Heart right ventricle (tissue), 16 donors: ENCODE measurements around the gene BDKRB2. TPM values are rescaled to one million over a fixed set of nuclear protein-coding genes. Genes with fewer than 3 reads are reported as not detected.

Experiments
- ATAC-seq, 8 donors: fragments of 200-7000 bp; cut with Tn5 transposase; one replicate each; pipeline ENCODE4 v1.9.1; 2020; ENCODE audit warnings: mild to moderate bottlenecking in 8 of 8, moderate library complexity in 8 of 8, moderate number of reproducible peaks in 1 of 8
- DNase-seq, 2 donors: peaks; one replicate each; pipeline ENCODE4 v3.0.0-alpha.2; 2020
- H3K27ac ChIP-seq, 10 donors: fragments of 200-600 bp; sonication (generic) in 2 of 10; one replicate each; pipeline versions ENCODE4 v1.5.0 to v1.8.0; 2020 to 2022; ENCODE audit warnings: mild to moderate bottlenecking in 3 of 10
- H3K27me3 ChIP-seq, 7 donors: fragments of 200-600 bp; one replicate each; pipeline ENCODE4 v1.8.0; 2021 to 2022; ENCODE audit warnings: mild to moderate bottlenecking in 2 of 7
- H3K36me3 ChIP-seq, 9 donors: fragments of 200-600 bp; sonication (generic) in 1 of 9; one replicate each; pipeline versions ENCODE4 v1.5.0 to v1.8.0; 2020 to 2022; ENCODE audit warnings: mild to moderate bottlenecking in 2 of 9
- H3K4me1 ChIP-seq, 9 donors: fragments of 200-600 bp; sonication (generic) in 1 of 9; one replicate each; pipeline versions ENCODE4 v1.5.0 to v1.8.0; 2020 to 2022; ENCODE audit warnings: mild to moderate bottlenecking in 4 of 9
- H3K4me3 ChIP-seq, 10 donors: fragments of 200-600 bp; sonication (generic) in 2 of 10; one replicate each; pipeline versions ENCODE4 v1.5.0 to v1.8.0; 2020 to 2022; ENCODE audit warnings: mild to moderate bottlenecking in 7 of 10, moderate library complexity in 2 of 10
- H3K9me3 ChIP-seq, 11 donors: fragments of 200-600 bp in 10 of 11; sonication (generic) in 2 of 11; one replicate each; pipeline versions ENCODE4 v1.5.0 to v1.8.0; 2013 to 2022; ENCODE audit warnings: mild to moderate bottlenecking in 2 of 11, control low read depth in 1 of 11, moderate library complexity in 1 of 11
- WGBS, 2 donors: extraction: QIAGEN DNeasy Blood & Tissue Kit; methylation state at CpG; one replicate each; pipeline ENCODE4 v1.1.7; 2013; ENCODE audit warnings: inconsistent platforms in 1 of 2; 5-methylcytosine and 5-hydroxymethylcytosine counted together
- intact Hi-C, 10 donors: fragments of 100-400 bp; cut with DNase I; formaldehyde crosslinking; loops; one replicate each; pipeline versions ENCODE4 v1.11.1 to v1.14.2; 2022
- polyA plus RNA-seq, 2 donors: library from polyadenylated mRNA; stranded (reverse); fragments of 200-250 nt; gene quantifications; one replicate each; pipeline ENCODE4 v1.2.3, GENCODE V29; 2013
- total RNA-seq, 10 donors: library from RNA; stranded (reverse); fragmentation: NEBNext Ultra II Directional in 3 of 10; extraction: Animal tissue kit (Norgen Biotek cat#: 25700) in 3 of 10; gene quantifications; one replicate each; pipeline versions ENCODE4 v1.2.1 to v1.2.4, GENCODE V29; 2021 to 2023
- TF ChIP-seq, protein P1 (sequence below), 9 donors: fragments of 200-600 bp; sonication (generic) in 2 of 9; IDR thresholded peaks; one replicate each; pipeline versions ENCODE4 v1.5.0 to v1.8.0; 2021 to 2022; ENCODE audit warnings: antibody characterized with exemption in 9 of 9, mild to moderate bottlenecking in 5 of 9, moderate library complexity in 1 of 9
- donor health status: Arrhythmogenic right ventricular cardiomyopathy.
- donor health status: ischemic (EF 13 %, LVEDD 7.1; RV severe dilation, severe dysfunction).
- donor health status: healthy with polysubstance abuse.
- donor health status: DM: no; HTN: yes; CAD: no.
- donor health status: DM: no; HTN: no; CAD: no.
- donor health status: ischemic (EF 25% LVEDD 6.9; RV normal size, moderate dysfunction).
- donor health status: ischemic (EF 25% LVEDD 5.7; RV mildly dilated, moderate dysfunction).
- donor health status: healthy.
- donor health status: DM: yes; HTN: yes; CAD: no.
- donor health status: Ischemic cardiomyopathy.
- donor health status: ischemic (EF 35%, LVEDD 5.7; RV mildly dilated, moderate dysfunction).
- donor health status: nonischemic (EF 11% LVEDD 7.7; RV severe dilation, severe dysfunction).
- donor health status: DM: yes; HTN: yes; CAD: no.
- donor health status: PGD.
- donor health status: ischemic (EF 29% LVEDD 5.4; RV normal size, mild dysfunction).
- donor health status: nonischemic (EF 23%, LVEDD 6.1; RV moderate dilation, normal function).

Gene BDKRB2
- total and polyA plus RNA-seq, 12 donors = 0.19 to 3.6 (median 0.59) TPM

GRCh38 chr14:96165493-96166436 lies 38.9 kb upstream of the BDKRB2 start:
- 69 to 72% methylated on average over 12 of the region's 12 CpGs for WGBS, 2 donors
- H3K27me3 ChIP-seq = peaks cover 0 to 12% (median 6%) of the 10 kb centered on the region in 7 donors
- H3K27ac ChIP-seq = no peak overlapping the region
- ATAC-seq (no peak), DNase-seq (no peak)
- intact Hi-C loops = no loop called here
- TF ChIP-seq, protein P1, sequence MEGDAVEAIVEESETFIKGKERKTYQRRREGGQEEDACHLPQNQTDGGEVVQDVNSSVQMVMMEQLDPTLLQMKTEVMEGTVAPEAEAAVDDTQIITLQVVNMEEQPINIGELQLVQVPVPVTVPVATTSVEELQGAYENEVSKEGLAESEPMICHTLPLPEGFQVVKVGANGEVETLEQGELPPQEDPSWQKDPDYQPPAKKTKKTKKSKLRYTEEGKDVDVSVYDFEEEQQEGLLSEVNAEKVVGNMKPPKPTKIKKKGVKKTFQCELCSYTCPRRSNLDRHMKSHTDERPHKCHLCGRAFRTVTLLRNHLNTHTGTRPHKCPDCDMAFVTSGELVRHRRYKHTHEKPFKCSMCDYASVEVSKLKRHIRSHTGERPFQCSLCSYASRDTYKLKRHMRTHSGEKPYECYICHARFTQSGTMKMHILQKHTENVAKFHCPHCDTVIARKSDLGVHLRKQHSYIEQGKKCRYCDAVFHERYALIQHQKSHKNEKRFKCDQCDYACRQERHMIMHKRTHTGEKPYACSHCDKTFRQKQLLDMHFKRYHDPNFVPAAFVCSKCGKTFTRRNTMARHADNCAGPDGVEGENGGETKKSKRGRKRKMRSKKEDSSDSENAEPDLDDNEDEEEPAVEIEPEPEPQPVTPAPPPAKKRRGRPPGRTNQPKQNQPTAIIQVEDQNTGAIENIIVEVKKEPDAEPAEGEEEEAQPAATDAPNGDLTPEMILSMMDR (IDR thresholded peaks at IDR 0.05) = no peak
- no peaks in the 10 kb centered on the region for H3K36me3 ChIP-seq
- no peak overlapping the region for H3K4me3 ChIP-seq
- no peaks in the 10 kb centered on the region for H3K9me3 ChIP-seq
- H3K4me1 ChIP-seq = no peaks in the 10 kb centered on the region

- Histone ChIP-seq H3K27me3 (peaks cover 0 to 12% (median 6%) of the 10 kb centered on the region in 7 donors), H3K9me3 (no peaks in the 10 kb centered on the region), H3K4me3 (no peak overlapping the region), H3K4me1 (no peaks in the 10 kb centered on the region), H3K27ac (no peak overlapping the region), H3K36me3 (no peaks in the 10 kb centered on the region)
- intact Hi-C loops = no loop called here
- DNase-seq (no peak), ATAC-seq (no peak)
- 82 to 85% methylated on average over 10 of the region's 10 CpGs for WGBS, 2 donors
- TF ChIP-seq, protein P1 (IDR thresholded peaks at IDR 0.05) = no peak
Measured at GRCh38 chr14:96166461-96167223, 38.0 kb upstream of the BDKRB2 start.

DNA sequence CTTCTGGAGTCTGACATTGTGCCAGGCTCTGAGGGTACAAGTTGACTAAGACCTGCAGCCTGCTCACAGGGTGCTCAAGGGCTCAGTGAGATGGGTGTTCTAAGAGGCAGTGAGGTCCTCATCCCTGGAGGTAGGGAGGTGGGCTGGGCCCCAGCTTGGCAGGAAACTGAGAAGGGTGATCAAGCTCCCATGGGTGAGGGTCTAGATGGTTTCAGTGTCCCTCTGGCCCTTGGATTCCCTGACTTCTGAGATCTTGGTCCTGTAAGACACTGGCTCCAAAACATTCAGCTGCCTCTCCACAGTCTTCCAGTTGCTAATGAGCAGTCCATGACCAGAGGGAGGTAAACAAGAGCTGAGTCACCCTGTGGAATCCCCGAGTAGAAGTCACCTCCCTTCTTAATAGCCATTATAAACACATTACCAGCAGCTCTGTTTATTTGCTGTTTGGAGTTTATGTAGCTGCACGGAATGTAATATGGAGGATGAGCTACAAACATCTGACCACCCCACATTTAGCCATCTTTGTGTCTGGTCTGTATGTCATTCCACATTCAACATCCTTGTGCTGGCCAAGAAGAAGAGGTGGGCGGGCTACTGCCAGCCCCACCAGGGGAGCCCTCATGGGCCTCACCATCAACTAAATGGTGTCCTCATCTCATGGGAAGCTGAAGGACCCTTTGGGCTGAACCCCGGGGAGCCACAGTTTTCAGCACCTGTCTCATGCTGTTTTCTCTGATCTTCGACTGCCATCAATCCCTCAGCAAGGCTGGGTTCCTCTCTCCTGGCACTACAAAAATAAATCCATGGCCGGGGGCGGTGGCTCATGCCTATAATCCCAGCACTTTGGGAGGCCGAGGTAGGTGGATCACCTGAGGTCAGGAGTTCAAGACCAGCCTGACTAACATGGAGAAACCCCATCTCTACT lies 37.2 kb upstream of the BDKRB2 start:
- TF ChIP-seq, protein P1 (IDR thresholded peaks at IDR 0.05) = no peak

More for the DNA sequence above, 37.2 kb upstream of the BDKRB2 start:
- H3K36me3 ChIP-seq = no peaks in the 10 kb centered on the region
- WGBS, 2 donors = 81 to 86% methylated on average over 8 of the region's 8 CpGs
- H3K4me1 ChIP-seq = no peaks in the 10 kb centered on the region
- peaks cover 0 to 9% (median 6%) of the 10 kb centered on the region in 7 donors for H3K27me3 ChIP-seq
- ATAC-seq (no peak), DNase-seq (no peak)
- intact Hi-C loops = no loop called here
- no peak overlapping the region for H3K27ac ChIP-seq
- no peaks in the 10 kb centered on the region for H3K9me3 ChIP-seq
- no peak overlapping the region for H3K4me3 ChIP-seq
